Amniotic epithelial cell (primary cell): Measurements from ENCODE around the gene LIN54.
"Not testable (repeated sequence)": the region's sequence is repeated elsewhere in the genome, so short reads cannot be mapped to it uniquely, and the experiment has no call there.

Experiments used
- DNase-seq: peaks from one replicate; pipeline ENCODE4 v3.0.0-alpha.2; 2010; ENCODE audit warnings: low read depth

The LIN54 gene

GRCh38 chr4:82947498-82947897 lies 63.1 kb downstream of the LIN54 start:
- DNase-seq: no peak

- no peak for DNase-seq
These were observed 71.2 kb downstream of the LIN54 start for GRCh38 chr4:82939414-82939813.

GRCh38 chr4:82934441-82934840 lies 76.2 kb downstream of the LIN54 start:
- DNase-seq: no peak

GRCh38 chr4:82930848-82931755 lies 79.5 kb downstream of the LIN54 start:
- no peak for DNase-seq

- no peak for DNase-seq
These were observed 88.8 kb downstream of the LIN54 start for GRCh38 chr4:82921795-82922194.

GRCh38 chr4:82919386-82919785 lies 91.2 kb downstream of the LIN54 start:
- DNase-seq: peak; percentile 23

- no peak for DNase-seq
These were observed 92.5 kb downstream of the LIN54 start for GRCh38 chr4:82918091-82918490.

GRCh38 chr4:82913968-82914367 lies 96.7 kb downstream of the LIN54 start:
- not testable (repeated sequence) for DNase-seq

GRCh38 chr4:82913305-82913704 lies 97.3 kb downstream of the LIN54 start:
- DNase-seq: no peak

GRCh38 chr4:82909326-82909725 lies 101.3 kb downstream of the LIN54 start:
- no peak for DNase-seq

GRCh38 chr4:82906469-82906868 lies 104.2 kb downstream of the LIN54 start:
- no peak for DNase-seq

- DNase-seq: no peak
These were observed 105.4 kb downstream of the LIN54 start for GRCh38 chr4:82905205-82905604.

GRCh38 chr4:82903737-82904136 lies 106.9 kb downstream of the LIN54 start:
- no peak for DNase-seq

- no peak for DNase-seq
These were observed 109.4 kb downstream of the LIN54 start for GRCh38 chr4:82901183-82901718.

GRCh38 chr4:82900411-82901182 lies 110.0 kb downstream of the LIN54 start, which contains the start of gene THAP9:
THAP9 (plus strand) TSS chr4:82900735; CDS start chr4:82900803, 68 bp downstream.
- peak; percentile 99 for DNase-seq

GRCh38 chr4:82900066-82900410 lies 110.6 kb downstream of the LIN54 start:
- peak; percentile 38 for DNase-seq

- DNase-seq: no peak
These were observed 111.1 kb downstream of the LIN54 start for GRCh38 chr4:82899374-82900065.

- peak; percentile 85 for DNase-seq
These were observed 112.0 kb downstream of the LIN54 start for GRCh38 chr4:82898322-82899243.

GRCh38 chr4:82896755-82897154 lies 113.9 kb downstream of the LIN54 start:
- no peak for DNase-seq

- DNase-seq: peak; percentile 77
These were observed 116.7 kb downstream of the LIN54 start for GRCh38 chr4:82893942-82894341.

GRCh38 chr4:82892467-82892802 lies 118.2 kb downstream of the LIN54 start:
- DNase-seq: no peak
